VCaP (cell line): ENCODE data around the gene MROH8.

ENCODE experiments used
- H3K27ac ChIP-seq: fragments of 450-650 bp; 2 replicates; pipeline ENCODE4 v1.5.1; 2017
- CTCF ChIP-seq: fragments of 450-650 bp; conservative IDR thresholded peaks from 2 replicates; pipeline ENCODE4 v1.5.1; 2017; ENCODE audit warnings: mild to moderate bottlenecking, moderate library complexity

Gene MROH8

GRCh38 chr20:37053230-37053950 lies 126.0 kb downstream of the MROH8 start:
- TF ChIP-seq CTCF = no peak
- H3K27ac ChIP-seq = no peak overlapping the region
